H9 (cell line): ENCODE data around the gene CLIP3. TPM values are rescaled to one million over a fixed set of nuclear protein-coding genes. Genes with fewer than 3 reads are reported as not detected.

Source experiments
- DNase-seq: peaks from one replicate; pipeline ENCODE4 v3.0.0-alpha.2; 2017
- H2AFZ ChIP-seq: one replicate; pipeline ENCODE4 v1.6.1; 2013; ENCODE audit warnings: mild to moderate bottlenecking, low read length, control low read depth, moderate library complexity
- H2AK5ac ChIP-seq: 2 replicates; pipeline ENCODE4 v1.6.1; 2013; ENCODE audit warnings: low read length, control low read depth, mixed read lengths; ENCODE audit not compliant: insufficient read length
- H2BK120ac ChIP-seq: one replicate; pipeline ENCODE4 v1.6.1; 2013; ENCODE audit warnings: low read depth, mild to moderate bottlenecking, low read length, control low read depth, inconsistent platforms; ENCODE audit not compliant: poor library complexity, severe bottlenecking
- H2BK12ac ChIP-seq: 2 replicates; pipeline ENCODE4 v1.6.1; 2013; ENCODE audit warnings: low read length, control low read depth, mixed read lengths, low read depth; ENCODE audit not compliant: insufficient read length
- H2BK15ac ChIP-seq: 2 replicates; pipeline ENCODE4 v1.6.1; 2013; ENCODE audit warnings: low read depth, low read length, control low read depth
- H2BK20ac ChIP-seq: one replicate; pipeline ENCODE4 v1.6.1; 2013; ENCODE audit warnings: low read depth, mild to moderate bottlenecking, low read length, control low read depth, inconsistent platforms; ENCODE audit not compliant: poor library complexity, severe bottlenecking
- H2BK5ac ChIP-seq: 2 replicates; pipeline ENCODE4 v1.6.1; 2013; ENCODE audit warnings: low read length, control low read depth, mixed read lengths; ENCODE audit not compliant: insufficient read length
- H3K14ac ChIP-seq: 2 replicates; pipeline ENCODE4 v1.6.1; 2013; ENCODE audit warnings: low read length, control low read depth; ENCODE audit not compliant: insufficient read depth
- H3K18ac ChIP-seq: 2 replicates; pipeline ENCODE4 v1.6.1; 2013; ENCODE audit warnings: low read depth, mild to moderate bottlenecking, mixed read lengths, low read length, control low read depth; ENCODE audit not compliant: insufficient read length
- H3K23ac ChIP-seq: 2 replicates; pipeline ENCODE4 v1.6.1; 2013; ENCODE audit warnings: low read length, control low read depth, mixed read lengths, low read depth; ENCODE audit not compliant: insufficient read length
- H3K23me2 ChIP-seq: 2 replicates; pipeline ENCODE4 v1.6.1; 2013; ENCODE audit warnings: low read depth, mild to moderate bottlenecking, mixed read lengths, low read length, control low read depth; ENCODE audit not compliant: insufficient read length, poor library complexity, severe bottlenecking
- H3K27ac ChIP-seq: 2 replicates; pipeline ENCODE4 v1.5.1; 2013; ENCODE audit warnings: low read length, control low read depth, mixed read lengths, low read depth; ENCODE audit not compliant: insufficient read length
- H3K27me3 ChIP-seq: 2 replicates; pipeline ENCODE4 v1.6.1; 2013; ENCODE audit warnings: low read length, control low read depth, inconsistent platforms; ENCODE audit not compliant: insufficient read depth
- H3K4ac ChIP-seq: 2 replicates; pipeline ENCODE4 v1.6.1; 2013; ENCODE audit warnings: low read depth, mild to moderate bottlenecking, control low read depth, inconsistent platforms, low read length, moderate library complexity
- H3K4me1 ChIP-seq: 2 replicates; pipeline ENCODE4 v1.6.1; 2013; ENCODE audit warnings: low read length, control low read depth, inconsistent platforms; ENCODE audit not compliant: insufficient read depth
- H3K4me2 ChIP-seq: 2 replicates; pipeline ENCODE4 v1.6.1; 2013; ENCODE audit warnings: low read length, control low read depth, mixed read lengths; ENCODE audit not compliant: insufficient read length, insufficient read depth
- H3K56ac ChIP-seq: 2 replicates; pipeline ENCODE4 v1.6.1; 2013; ENCODE audit warnings: low read depth, mild to moderate bottlenecking, mixed read lengths, low read length, control low read depth; ENCODE audit not compliant: insufficient read length
- H3K79me1 ChIP-seq: 2 replicates; pipeline ENCODE4 v1.6.1; 2013; ENCODE audit warnings: low read depth, mild to moderate bottlenecking, moderate library complexity, low read length, control low read depth, inconsistent platforms; ENCODE audit not compliant: insufficient read depth, poor library complexity, severe bottlenecking
- H3K79me2 ChIP-seq: 2 replicates; pipeline ENCODE4 v1.6.1; 2013; ENCODE audit warnings: low read length, control low read depth, inconsistent platforms; ENCODE audit not compliant: insufficient read depth
- H3K9ac ChIP-seq: 2 replicates; pipeline ENCODE4 v1.6.1; 2013; ENCODE audit warnings: low read length, control low read depth, mixed read lengths; ENCODE audit not compliant: insufficient read length; ENCODE audit errors: extremely low read depth
- H3K9me3 ChIP-seq: one replicate; pipeline ENCODE4 v1.6.1; 2013; ENCODE audit warnings: low read depth, low read length, inconsistent platforms; ENCODE audit not compliant: control insufficient read depth
- H3T11ph ChIP-seq: one replicate; pipeline ENCODE4 v1.6.1; 2013; ENCODE audit warnings: mild to moderate bottlenecking, low read length, control low read depth, inconsistent platforms
- H4K20me1 ChIP-seq: one replicate; pipeline ENCODE4 v1.6.1; 2013; ENCODE audit not compliant: control insufficient read depth, insufficient read length, insufficient read depth
- H4K5ac ChIP-seq: 2 replicates; pipeline ENCODE4 v1.6.1; 2013; ENCODE audit warnings: low read depth, mild to moderate bottlenecking, mixed read lengths, low read length, control low read depth; ENCODE audit not compliant: insufficient read length
- H4K8ac ChIP-seq: replicated peaks from 2 replicates; pipeline ENCODE4 v1.6.1; 2013; ENCODE audit warnings: low read length, control low read depth, mixed read lengths, low read depth; ENCODE audit not compliant: insufficient read length
- H4K91ac ChIP-seq: 2 replicates; pipeline ENCODE4 v1.6.1; 2013; ENCODE audit warnings: low read depth, mild to moderate bottlenecking, moderate library complexity, mixed read lengths, low read length, control low read depth; ENCODE audit not compliant: insufficient read length
- H3K27ac Mint-ChIP-seq, 3 experiments: 2 replicates in 2 of 3; 3 replicates in 1 of 3; pipeline ENCODE4 v1.8.0; 2020 to 2021; ENCODE audit warnings: mixed read lengths in 3 of 3, mild to moderate bottlenecking in 1 of 3, moderate library complexity in 1 of 3
- H3K27me3 Mint-ChIP-seq: 2 replicates; pipeline ENCODE4 v1.8.0; 2021; ENCODE audit warnings: low read depth, mild to moderate bottlenecking, moderate library complexity, mixed read lengths
- H3K36me3 Mint-ChIP-seq, 3 experiments: 2 replicates in 2 of 3; 3 replicates in 1 of 3; pipeline ENCODE4 v1.8.0; 2020 to 2021; ENCODE audit warnings: low read depth in 3 of 3, mixed read lengths in 3 of 3; ENCODE audit not compliant: insufficient read depth in 1 of 3
- H3K4me1 Mint-ChIP-seq, 2 experiments: 2 replicates each; pipeline ENCODE4 v1.8.0; 2020; ENCODE audit warnings: mixed read lengths in 2 of 2
- H3K4me3 Mint-ChIP-seq, 2 experiments: 2 replicates in 1 of 2; 3 replicates in 1 of 2; pipeline ENCODE4 v1.8.0; 2020 to 2021; ENCODE audit warnings: mild to moderate bottlenecking in 2 of 2, mixed read lengths in 2 of 2, moderate library complexity in 1 of 2
- H3K9me3 Mint-ChIP-seq, 2 experiments: 2 replicates in 1 of 2; 3 replicates in 1 of 2; pipeline ENCODE4 v1.8.0; 2020; ENCODE audit warnings: mild to moderate bottlenecking in 2 of 2, mixed read lengths in 2 of 2, moderate library complexity in 1 of 2
- WGBS: extraction: QIAGEN DNeasy Blood & Tissue Kit; methylation state at CpG from one replicate; pipeline ENCODE4 v1.1.7; 2013; ENCODE audit warnings: missing lambda C conversion rate, low lambda C conversion rate, mixed read lengths; ENCODE audit not compliant: insufficient read length; ENCODE audit errors: extremely low coverage; 5-methylcytosine and 5-hydroxymethylcytosine counted together
- total RNA-seq: library from RNA; stranded (reverse); gene quantifications from 2 replicates; pipeline ENCODE4 v1.2.1, GENCODE V29; 2021
- TF ChIP-seq, protein P1 (sequence below): fragments of 200-600 bp; sonication (generic); conservative IDR thresholded peaks from 3 replicates; pipeline ENCODE4 v1.8.0; 2021; ENCODE audit warnings: antibody characterized with exemption, mild to moderate bottlenecking

Gene CLIP3
- total RNA-seq, 1 experiment from 2014 or later = 19.7 TPM

DNA sequence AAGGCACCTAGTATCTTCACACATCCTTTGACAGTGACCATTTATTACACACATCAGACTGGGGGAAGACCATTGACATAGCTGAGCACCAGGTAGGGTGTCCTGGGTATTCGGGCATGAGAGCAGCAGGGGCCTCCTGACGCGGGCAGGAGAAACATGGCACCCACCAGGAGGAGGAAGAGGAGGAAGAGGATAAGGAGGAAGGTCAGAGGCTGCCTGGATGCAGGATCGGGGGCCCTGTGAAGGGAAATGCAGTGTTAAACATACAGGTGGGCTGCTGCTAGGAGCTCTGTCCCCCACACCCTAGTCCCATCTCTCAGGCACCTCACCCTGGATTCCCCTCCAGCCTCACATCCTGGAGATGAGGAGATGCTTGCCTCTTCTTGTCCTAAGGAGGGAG is 29.4 kb downstream of the CLIP3 start:
- H3K27me3 Mint-ChIP-seq = no peaks in the 10 kb centered on the region
- H2BK20ac ChIP-seq = no peak overlapping the region
- H2BK120ac ChIP-seq = no peak overlapping the region
- peaks cover 3 to 6% of the 10 kb centered on the region in 2 experiments for H3K4me1 Mint-ChIP-seq
- TF ChIP-seq, protein P1, sequence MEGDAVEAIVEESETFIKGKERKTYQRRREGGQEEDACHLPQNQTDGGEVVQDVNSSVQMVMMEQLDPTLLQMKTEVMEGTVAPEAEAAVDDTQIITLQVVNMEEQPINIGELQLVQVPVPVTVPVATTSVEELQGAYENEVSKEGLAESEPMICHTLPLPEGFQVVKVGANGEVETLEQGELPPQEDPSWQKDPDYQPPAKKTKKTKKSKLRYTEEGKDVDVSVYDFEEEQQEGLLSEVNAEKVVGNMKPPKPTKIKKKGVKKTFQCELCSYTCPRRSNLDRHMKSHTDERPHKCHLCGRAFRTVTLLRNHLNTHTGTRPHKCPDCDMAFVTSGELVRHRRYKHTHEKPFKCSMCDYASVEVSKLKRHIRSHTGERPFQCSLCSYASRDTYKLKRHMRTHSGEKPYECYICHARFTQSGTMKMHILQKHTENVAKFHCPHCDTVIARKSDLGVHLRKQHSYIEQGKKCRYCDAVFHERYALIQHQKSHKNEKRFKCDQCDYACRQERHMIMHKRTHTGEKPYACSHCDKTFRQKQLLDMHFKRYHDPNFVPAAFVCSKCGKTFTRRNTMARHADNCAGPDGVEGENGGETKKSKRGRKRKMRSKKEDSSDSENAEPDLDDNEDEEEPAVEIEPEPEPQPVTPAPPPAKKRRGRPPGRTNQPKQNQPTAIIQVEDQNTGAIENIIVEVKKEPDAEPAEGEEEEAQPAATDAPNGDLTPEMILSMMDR = no peak
- no peaks in the 10 kb centered on the region for H3K9me3 ChIP-seq
- no peak overlapping the region for H3K9ac ChIP-seq
- no peak overlapping the region for H3K27ac Mint-ChIP-seq
- H3T11ph ChIP-seq = no peak overlapping the region
- no peak for DNase-seq
- H4K20me1 ChIP-seq = no peaks in the 10 kb centered on the region
- H3K4me3 Mint-ChIP-seq = no peak overlapping the region
- no peaks in the 10 kb centered on the region for H3K4me1 ChIP-seq
- H3K56ac ChIP-seq = no peak overlapping the region
- H3K23me2 ChIP-seq = no peaks in the 10 kb centered on the region
- H3K79me1 ChIP-seq = no peaks in the 10 kb centered on the region
- H3K27me3 ChIP-seq = no peaks in the 10 kb centered on the region
- H3K4me2 ChIP-seq = no peak overlapping the region
- peaks cover 12 to 46% (median 36%) of the 10 kb centered on the region in 3 experiments; a peak in 6 of 7 replicates for H3K36me3 Mint-ChIP-seq
- H4K5ac ChIP-seq = no peak overlapping the region
- no peak overlapping the region for H3K4ac ChIP-seq
- no peak overlapping the region for H3K27ac ChIP-seq
- H2BK12ac ChIP-seq = no peak overlapping the region
- no peak overlapping the region for H2AK5ac ChIP-seq
- no peak overlapping the region for H3K23ac ChIP-seq
- no peaks in the 10 kb centered on the region for H3K79me2 ChIP-seq
- H2BK15ac ChIP-seq = no peak overlapping the region
- H4K91ac ChIP-seq = no peak overlapping the region
- H2AFZ ChIP-seq = no peak overlapping the region
- no CpG with 5 or more reads among the region's 4 CpGs for WGBS
- H4K8ac ChIP-seq = no peak overlapping the region
- no peak overlapping the region for H3K18ac ChIP-seq
- H3K9me3 Mint-ChIP-seq = no peaks in the 10 kb centered on the region
- no peak overlapping the region for H3K14ac ChIP-seq
- H2BK5ac ChIP-seq = no peak overlapping the region
